CD14-positive monocyte (primary cell): ENCODE measurements around the gene NTN5. TPM values are rescaled to one million over a fixed set of nuclear protein-coding genes. Genes with fewer than 3 reads are reported as not detected.

Experiments used
- DNase-seq, 3 donors: peaks; one replicate each; pipeline ENCODE4 v3.0.0-alpha.2; 2011 to 2022
- H2AFZ ChIP-seq: 2 replicates; pipeline ENCODE4 v1.6.0; 2012; ENCODE audit warnings: mild to moderate bottlenecking, low read depth, low read length, inconsistent platforms; ENCODE audit not compliant: insufficient read depth, poor library complexity, severe bottlenecking
- H3K27ac ChIP-seq, 2 donors: 1 replicate in 1 of 2; 2 replicates in 1 of 2; pipeline ENCODE4 v1.5.1; 2012 to 2013; ENCODE audit warnings: low read length in 2 of 2, control low read depth in 1 of 2, inconsistent platforms in 1 of 2, low read depth in 1 of 2, mild to moderate bottlenecking in 1 of 2
- H3K27me3 ChIP-seq, 2 donors: one replicate each; pipeline versions ENCODE4 v1.6.0 to v1.6.1; 2011 to 2013; ENCODE audit warnings: low read length in 2 of 2; ENCODE audit not compliant: control insufficient read depth in 2 of 2, insufficient read depth in 2 of 2
- H3K36me3 ChIP-seq, 2 donors: replicated peaks in 1 of 2; 1 replicate in 1 of 2; 2 replicates in 1 of 2; pipeline versions ENCODE4 v1.5.1 to v1.6.1; 2012 to 2013; ENCODE audit warnings: low read length in 2 of 2, control low read depth in 1 of 2, inconsistent platforms in 1 of 2, mild to moderate bottlenecking in 1 of 2; ENCODE audit not compliant: insufficient read depth in 2 of 2, control insufficient read depth in 1 of 2
- H3K4me1 ChIP-seq, 2 donors: 1 replicate in 1 of 2; 2 replicates in 1 of 2; pipeline versions ENCODE4 v1.5.1 to v1.6.1; 2012 to 2013; ENCODE audit warnings: low read length in 2 of 2, control low read depth in 1 of 2, inconsistent platforms in 1 of 2, mild to moderate bottlenecking in 1 of 2, moderate library complexity in 1 of 2; ENCODE audit not compliant: insufficient read depth in 2 of 2, control insufficient read depth in 1 of 2
- H3K4me2 ChIP-seq: replicated peaks from 2 replicates; pipeline ENCODE3; 2012; ENCODE audit warnings: low read length, moderate library complexity, mild to moderate bottlenecking; ENCODE audit not compliant: poor library complexity, severe bottlenecking; ENCODE audit errors: extremely low read depth
- H3K4me3 ChIP-seq, 3 experiments: fragments of 200-600 bp in 1 of 3; sonication (generic) in 1 of 3; replicated peaks in 1 of 3; 1 replicate in 2 of 3; 2 replicates in 1 of 3; pipeline ENCODE4 v1.5.1; 2011 to 2013; ENCODE audit warnings: low read length in 3 of 3, mild to moderate bottlenecking in 3 of 3, control low read depth in 2 of 3, low read depth in 2 of 3, inconsistent platforms in 1 of 3, moderate library complexity in 1 of 3
- H3K79me2 ChIP-seq: 2 replicates; pipeline ENCODE4 v1.6.0; 2012; ENCODE audit warnings: mild to moderate bottlenecking, control low read depth, inconsistent platforms, low read length, moderate library complexity; ENCODE audit not compliant: insufficient read depth
- H3K9ac ChIP-seq: 2 replicates; pipeline ENCODE4 v1.6.0; 2017; ENCODE audit warnings: low read length, mild to moderate bottlenecking; ENCODE audit not compliant: insufficient read depth, poor library complexity, severe bottlenecking
- H3K9me3 ChIP-seq, 2 donors: replicated peaks in 1 of 2; 1 replicate in 1 of 2; 2 replicates in 1 of 2; pipeline versions ENCODE4 v1.5.1 to v1.6.1; 2012 to 2013; ENCODE audit warnings: low read length in 2 of 2, control low read depth in 1 of 2; ENCODE audit not compliant: control insufficient read depth in 1 of 2, insufficient read depth in 1 of 2
- H4K20me1 ChIP-seq: 2 replicates; pipeline ENCODE4 v1.6.0; 2012; ENCODE audit warnings: mild to moderate bottlenecking, low read length, control low read depth, moderate library complexity; ENCODE audit not compliant: insufficient read depth
- H3K27ac Mint-ChIP-seq, 7 donors: one replicate each; pipeline ENCODE4 v1.8.0; 2020; ENCODE audit warnings: mild to moderate bottlenecking in 7 of 7, mixed read lengths in 7 of 7, moderate library complexity in 6 of 7, inconsistent platforms in 2 of 7
- H3K27me3 Mint-ChIP-seq, 3 donors: one replicate each; pipeline ENCODE4 v1.8.0; 2021 to 2022; ENCODE audit warnings: low read depth in 3 of 3, mild to moderate bottlenecking in 3 of 3, mixed read lengths in 3 of 3, moderate library complexity in 3 of 3, inconsistent platforms in 1 of 3
- H3K36me3 Mint-ChIP-seq, 2 donors: one replicate each; pipeline ENCODE4 v1.8.0; 2020; ENCODE audit warnings: mixed read lengths in 2 of 2, inconsistent platforms in 1 of 2, mild to moderate bottlenecking in 1 of 2
- H3K4me1 Mint-ChIP-seq: one replicate; pipeline ENCODE4 v1.8.0; 2020; ENCODE audit warnings: mild to moderate bottlenecking, mixed read lengths
- H3K4me3 Mint-ChIP-seq, 2 donors: one replicate each; pipeline ENCODE4 v1.8.0; 2020; ENCODE audit warnings: mild to moderate bottlenecking in 2 of 2, mixed read lengths in 2 of 2, moderate library complexity in 1 of 2
- H3K9me3 Mint-ChIP-seq, 7 donors: one replicate each; pipeline ENCODE4 v1.8.0; 2020 to 2022; ENCODE audit warnings: mixed read lengths in 7 of 7, mild to moderate bottlenecking in 6 of 7, moderate library complexity in 6 of 7, inconsistent platforms in 2 of 7
- CTCF ChIP-seq: fragments of 200-600 bp; IDR thresholded peaks from one replicate; pipeline ENCODE4 v1.8.0; 2022; ENCODE audit warnings: antibody characterized with exemption, mild to moderate bottlenecking
- WGBS: methylation state at CpG from one replicate; pipeline ENCODE4 v1.1.5; 2013; ENCODE audit warnings: missing lambda C conversion rate; ENCODE audit not compliant: insufficient coverage; 5-methylcytosine and 5-hydroxymethylcytosine counted together
- intact Hi-C, 2 donors: fragments of 100-400 bp; cut with micrococcal nuclease; formaldehyde crosslinking; loops; one replicate each; pipeline versions ENCODE4 v1.15.0 to v1.15.1; 2023
- polyA plus RNA-seq, 3 donors: library from polyadenylated mRNA; depleted of rRNA in 1 of 3; unstranded in 2 of 3; stranded (reverse) in 1 of 3; fragments of 300-500 nt in 2 of 3; fragments of >200 nt in 1 of 3; fragmentation: Illumina TruSeq in 2 of 3; gene quantifications; 1 replicate in 2 of 3; 2 replicates in 1 of 3; pipeline ENCODE4 v1.2.3, GENCODE V29; 2012 to 2021

Gene NTN5
- polyA plus RNA-seq, 3 donors = 0.44 TPM; not detected in 2

DNA sequence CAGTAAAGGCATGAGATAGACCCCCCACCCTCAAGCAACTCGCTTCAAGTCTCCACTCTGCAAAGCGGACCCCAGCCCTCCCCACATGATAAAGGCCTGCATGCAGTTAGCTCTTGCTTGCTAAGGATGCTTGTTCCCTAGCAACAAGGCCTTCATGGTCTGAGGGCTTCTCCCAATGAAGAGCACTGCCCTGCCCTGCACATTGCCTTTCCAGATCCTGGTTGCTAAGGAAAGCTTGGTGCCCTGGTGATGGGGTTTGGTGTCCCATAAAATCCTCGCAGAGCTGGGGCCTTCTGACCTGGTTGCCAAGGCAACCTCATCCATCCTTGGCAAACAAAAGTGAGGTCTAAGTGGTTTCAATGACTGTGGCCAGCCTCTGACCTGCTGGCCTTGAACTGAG, 41.6 kb downstream of the NTN5 start:
- intact Hi-C loops = loop anchor here in 1 of 2 donors (10.0 kb wide), 2 partner anchors 306 to 334 kb away; partner anchors contain the start of genes EMP3 and FTL
- peak overlapping the region; percentile 52 to 62 for H3K27ac ChIP-seq
- peaks cover 60% of the 10 kb centered on the region for H3K4me1 Mint-ChIP-seq
- peak overlapping the region; percentile 25 for H3K9ac ChIP-seq
- WGBS = 100% methylated on average over 1 of the region's 3 CpGs
- H3K27me3 Mint-ChIP-seq = no peaks in the 10 kb centered on the region
- H2AFZ ChIP-seq = no peak overlapping the region
- H4K20me1 ChIP-seq = peaks cover 35% of the 10 kb centered on the region
- peak overlapping the region in 1 of 2 donors; percentile 37 for H3K4me3 Mint-ChIP-seq
- H3K79me2 ChIP-seq = peaks cover 30% of the 10 kb centered on the region
- H3K27ac Mint-ChIP-seq = peak overlapping the region in 3 of 7 donors; percentile 8 to 77 (median 23)
- peaks cover 25 to 41% of the 10 kb centered on the region in 2 donors for H3K36me3 Mint-ChIP-seq
- peaks cover 22 to 44% of the 10 kb centered on the region in 2 donors for H3K36me3 ChIP-seq
- peaks cover 69 to 84% of the 10 kb centered on the region in 2 donors for H3K4me1 ChIP-seq
- no peak for TF ChIP-seq CTCF
- no peak for DNase-seq
- H3K27me3 ChIP-seq = no peaks in the 10 kb centered on the region
- H3K9me3 Mint-ChIP-seq = peaks cover 0 to 3% (median 0%) of the 10 kb centered on the region in 7 donors
- H3K4me2 ChIP-seq = peak overlapping the region; percentile 69
- peak overlapping the region in 1 of 3 experiments; percentile 59 for H3K4me3 ChIP-seq
- no peaks in the 10 kb centered on the region for H3K9me3 ChIP-seq

DNA sequence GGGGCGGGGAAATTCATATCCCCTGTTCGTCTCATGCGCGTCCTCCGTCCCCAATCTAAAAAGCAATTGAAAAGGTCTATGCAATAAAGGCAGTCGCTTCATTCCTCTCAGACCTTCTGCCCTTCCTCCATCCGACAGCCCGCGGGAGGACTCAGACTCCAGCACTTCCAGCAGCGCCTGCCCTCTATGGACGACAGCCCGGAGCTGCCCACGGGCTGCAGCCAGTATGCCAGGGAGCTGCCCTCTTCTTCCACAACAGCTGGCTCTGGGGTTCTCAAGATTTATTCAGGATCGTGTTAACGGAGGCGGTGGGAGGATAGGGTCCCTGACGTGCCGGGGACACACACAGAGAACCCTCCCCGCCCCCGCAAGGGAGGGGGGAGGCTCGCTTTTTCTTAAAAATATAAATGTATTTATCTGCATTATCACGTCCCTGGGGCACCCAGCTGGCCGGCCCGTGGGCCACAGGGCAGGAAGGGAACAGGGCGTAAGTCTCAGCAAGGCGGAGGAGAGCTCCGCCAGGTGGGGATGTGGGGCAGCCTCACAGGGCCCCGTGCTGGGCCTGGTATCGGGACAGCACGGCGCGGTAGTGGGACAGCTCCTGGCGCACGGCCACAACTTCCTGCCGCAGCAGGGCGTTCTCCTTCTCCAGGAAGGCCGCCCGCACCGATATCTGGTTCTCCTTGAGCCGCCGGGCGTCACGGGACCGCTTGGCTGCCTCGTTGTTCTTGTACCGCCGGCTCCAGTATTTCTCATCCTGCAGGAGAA, 42.3 kb downstream of the NTN5 start:
- no peaks in the 10 kb centered on the region for H3K27me3 ChIP-seq
- H3K27me3 Mint-ChIP-seq = no peaks in the 10 kb centered on the region
- peak overlapping the region; percentile 37 to 67 for H3K4me3 Mint-ChIP-seq
- DNase-seq = peak in 2 of 3 donors; percentile 45 to 54
- peak; percentile 21 for TF ChIP-seq CTCF
- intact Hi-C loops = loop anchor here in 1 of 2 donors (10.0 kb wide), 2 partner anchors 306 to 334 kb away; partner anchors contain the start of genes EMP3 and FTL
- peaks cover 27 to 48% of the 10 kb centered on the region in 2 donors for H3K36me3 Mint-ChIP-seq
- peaks cover 23% of the 10 kb centered on the region for H3K79me2 ChIP-seq
- H3K4me3 ChIP-seq = peak overlapping the region in 1 of 3 experiments; percentile 59
- H3K36me3 ChIP-seq = peaks cover 27 to 51% of the 10 kb centered on the region in 2 donors
- peak overlapping the region; percentile 8 to 87 (median 81) for H3K27ac Mint-ChIP-seq
- H3K4me1 Mint-ChIP-seq = peaks cover 57% of the 10 kb centered on the region
- peak overlapping the region; percentile 52 to 62 for H3K27ac ChIP-seq
- H4K20me1 ChIP-seq = peaks cover 36% of the 10 kb centered on the region
- H3K4me1 ChIP-seq = peaks cover 68 to 76% of the 10 kb centered on the region in 2 donors
- 19% methylated on average over 27 of the region's 47 CpGs for WGBS
- no peak overlapping the region for H2AFZ ChIP-seq
- H3K9me3 Mint-ChIP-seq = peaks cover 0 to 3% (median 0%) of the 10 kb centered on the region in 7 donors
- peak overlapping the region; percentile 25 for H3K9ac ChIP-seq
- H3K4me2 ChIP-seq = peak overlapping the region; percentile 69
- H3K9me3 ChIP-seq = no peaks in the 10 kb centered on the region
